ENCODE results near the gene MINDY1. TPM values are rescaled to one million over a fixed set of nuclear protein-coding genes. Genes with fewer than 3 reads are reported as not detected.

The MINDY1 gene
- total RNA-seq, 1 experiment from 2014 or later = 15.8 TPM

GRCh38 chr1:151001602-151002001, 5.1 kb downstream of the MINDY1 start:
- Histone ChIP-seq H3K27me3 (ENCODE audit: control insufficient read depth, insufficient read depth, low read length) (no peaks in the 10 kb centered on the region), H3K9me3 (ENCODE audit: control insufficient read depth, insufficient read depth, low read depth, low read length) (no peaks in the 10 kb centered on the region), H3K36me3 (ENCODE audit: control insufficient read depth, insufficient read depth, low read length) (no peaks in the 10 kb centered on the region), H3K4me1 (ENCODE audit: control insufficient read depth, insufficient read depth, low read length) (no peaks in the 10 kb centered on the region), H3K27ac (ENCODE audit: low read length) (no peak overlapping the region), H3K4me3 (ENCODE audit: low read depth in 2 of 2, low read length in 2 of 2) (no peak overlapping the region)
- POLR2A ChIA-PET = no interaction called here
- TF ChIP-seq, protein P1, sequence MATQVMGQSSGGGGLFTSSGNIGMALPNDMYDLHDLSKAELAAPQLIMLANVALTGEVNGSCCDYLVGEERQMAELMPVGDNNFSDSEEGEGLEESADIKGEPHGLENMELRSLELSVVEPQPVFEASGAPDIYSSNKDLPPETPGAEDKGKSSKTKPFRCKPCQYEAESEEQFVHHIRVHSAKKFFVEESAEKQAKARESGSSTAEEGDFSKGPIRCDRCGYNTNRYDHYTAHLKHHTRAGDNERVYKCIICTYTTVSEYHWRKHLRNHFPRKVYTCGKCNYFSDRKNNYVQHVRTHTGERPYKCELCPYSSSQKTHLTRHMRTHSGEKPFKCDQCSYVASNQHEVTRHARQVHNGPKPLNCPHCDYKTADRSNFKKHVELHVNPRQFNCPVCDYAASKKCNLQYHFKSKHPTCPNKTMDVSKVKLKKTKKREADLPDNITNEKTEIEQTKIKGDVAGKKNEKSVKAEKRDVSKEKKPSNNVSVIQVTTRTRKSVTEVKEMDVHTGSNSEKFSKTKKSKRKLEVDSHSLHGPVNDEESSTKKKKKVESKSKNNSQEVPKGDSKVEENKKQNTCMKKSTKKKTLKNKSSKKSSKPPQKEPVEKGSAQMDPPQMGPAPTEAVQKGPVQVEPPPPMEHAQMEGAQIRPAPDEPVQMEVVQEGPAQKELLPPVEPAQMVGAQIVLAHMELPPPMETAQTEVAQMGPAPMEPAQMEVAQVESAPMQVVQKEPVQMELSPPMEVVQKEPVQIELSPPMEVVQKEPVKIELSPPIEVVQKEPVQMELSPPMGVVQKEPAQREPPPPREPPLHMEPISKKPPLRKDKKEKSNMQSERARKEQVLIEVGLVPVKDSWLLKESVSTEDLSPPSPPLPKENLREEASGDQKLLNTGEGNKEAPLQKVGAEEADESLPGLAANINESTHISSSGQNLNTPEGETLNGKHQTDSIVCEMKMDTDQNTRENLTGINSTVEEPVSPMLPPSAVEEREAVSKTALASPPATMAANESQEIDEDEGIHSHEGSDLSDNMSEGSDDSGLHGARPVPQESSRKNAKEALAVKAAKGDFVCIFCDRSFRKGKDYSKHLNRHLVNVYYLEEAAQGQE (IDR thresholded peaks at IDR 0.05; ENCODE audit: insufficient read depth in 1 of 2, low read depth in 2 of 2, low read length in 1 of 2) = no peak
- TF ChIP-seq CTCF (IDR thresholded peaks at IDR 0.05) (no peak), SIN3A (IDR thresholded peaks at IDR 0.05; ENCODE audit: borderline replicate concordance, insufficient read depth, low read depth, low read length) (no peak), TCF7L2 (IDR thresholded peaks at IDR 0.05; ENCODE audit: low read depth, low read length) (no peak), POLR2AphosphoS5 (IDR thresholded peaks at IDR 0.05; ENCODE audit: low read depth, low read length) (no peak)
- DNase-seq (ENCODE audit: low read depth, low spot score) = no peak
- CTCF ChIA-PET = no interaction called here
- intact Hi-C loops (cut with micrococcal nuclease; ENCODE audit: unreplicated experiment) = no loop called here
- in situ Hi-C loops (cut with HindIII; ENCODE audit: low pct_unique_long_range_greater_than_20kb, low sequenced_read_pairs) = no loop called here
- no peak for ATAC-seq
- BruUV-seq (replicated peaks) = no TSS peak

- POLR2A ChIA-PET = no interaction called here
- no TSS peak for BruUV-seq (replicated peaks)
- no peak for ATAC-seq
Observed at GRCh38 chr1:151000408-151000807, 6.3 kb downstream of the MINDY1 start.

DNA sequence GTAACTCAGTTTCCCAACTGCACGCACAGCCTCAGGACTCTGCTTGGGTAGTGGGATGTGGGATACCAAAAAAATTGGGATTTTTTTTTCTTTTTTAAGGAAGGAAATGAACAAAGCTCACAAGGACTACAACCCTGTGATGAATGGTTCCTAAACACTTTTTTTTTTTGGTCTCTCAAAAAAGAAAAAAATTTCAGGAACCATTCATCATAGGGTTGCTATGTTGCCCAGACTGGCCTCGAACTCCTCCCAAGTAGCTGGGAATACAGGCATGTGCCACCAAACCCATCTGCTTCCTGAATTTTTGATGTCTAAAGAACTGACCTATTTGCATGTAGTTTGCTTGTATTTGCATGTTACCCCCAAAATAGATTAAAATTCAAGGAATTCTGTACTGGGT, 6.8 kb downstream of the MINDY1 start:
- no TSS peak for BruUV-seq (replicated peaks)
- H3K4me1 ChIP-seq (ENCODE audit: control insufficient read depth, insufficient read depth, low read length) = peaks cover 5% of the 10 kb centered on the region; the same call in 1 of the 2 replicates
- H3K27ac ChIP-seq (ENCODE audit: low read length) = no peak overlapping the region
- ATAC-seq = no peak
- POLR2A ChIA-PET = no interaction called here
- no peaks in the 10 kb centered on the region for H3K36me3 ChIP-seq (ENCODE audit: control insufficient read depth, insufficient read depth, low read length)
- CTCF ChIA-PET = no interaction called here
- H3K27me3 ChIP-seq (ENCODE audit: control insufficient read depth, insufficient read depth, low read length) = no peaks in the 10 kb centered on the region
- no peak for TF ChIP-seq TCF7L2 (IDR thresholded peaks at IDR 0.05; ENCODE audit: low read depth, low read length)
- TF ChIP-seq POLR2AphosphoS5 (IDR thresholded peaks at IDR 0.05; ENCODE audit: low read depth, low read length) = no peak
- TF ChIP-seq SIN3A (IDR thresholded peaks at IDR 0.05; ENCODE audit: borderline replicate concordance, insufficient read depth, low read depth, low read length) = no peak
- no peak for TF ChIP-seq CTCF (IDR thresholded peaks at IDR 0.05)
- intact Hi-C loops (cut with micrococcal nuclease; ENCODE audit: unreplicated experiment) = no loop called here
- no peak for DNase-seq (ENCODE audit: low read depth, low spot score)
- no peak overlapping the region for H3K4me3 ChIP-seq (ENCODE audit: low read depth in 2 of 2, low read length in 2 of 2)
- H3K9me3 ChIP-seq (ENCODE audit: control insufficient read depth, insufficient read depth, low read depth, low read length) = no peaks in the 10 kb centered on the region
- in situ Hi-C loops (cut with HindIII; ENCODE audit: low pct_unique_long_range_greater_than_20kb, low sequenced_read_pairs) = no loop called here

More at GRCh38 chr1:151000408-151000807, 6.3 kb downstream of the MINDY1 start:
- Histone ChIP-seq H3K9me3 (ENCODE audit: control insufficient read depth, insufficient read depth, low read depth, low read length) (no peaks in the 10 kb centered on the region), H3K4me1 (ENCODE audit: control insufficient read depth, insufficient read depth, low read length) (peaks cover 5% of the 10 kb centered on the region; the same call in 1 of the 2 replicates), H3K36me3 (ENCODE audit: control insufficient read depth, insufficient read depth, low read length) (no peaks in the 10 kb centered on the region), H3K27ac (ENCODE audit: low read length) (no peak overlapping the region), H3K4me3 (ENCODE audit: low read depth in 2 of 2, low read length in 2 of 2) (no peak overlapping the region), H3K27me3 (ENCODE audit: control insufficient read depth, insufficient read depth, low read length) (no peaks in the 10 kb centered on the region)
- DNase-seq (ENCODE audit: low read depth, low spot score) = no peak
- intact Hi-C loops (cut with micrococcal nuclease; ENCODE audit: unreplicated experiment) (no loop called here), in situ Hi-C loops (cut with HindIII; ENCODE audit: low pct_unique_long_range_greater_than_20kb, low sequenced_read_pairs) (no loop called here)
- TF ChIP-seq SIN3A (IDR thresholded peaks at IDR 0.05; ENCODE audit: borderline replicate concordance, insufficient read depth, low read depth, low read length) = no peak
- CTCF ChIA-PET = no interaction called here
